Astrocyte of the cerebellum (primary cell): ENCODE results near the gene IGHMBP2.

ENCODE experiments used
- DNase-seq: peaks from one replicate; pipeline ENCODE4 v3.0.0-alpha.2; 2011; ENCODE audit warnings: low read depth
- H3K4me3 ChIP-seq: 2 replicates; pipeline ENCODE4 v1.5.1; 2011; ENCODE audit warnings: mild to moderate bottlenecking, low read depth, low read length, moderate library complexity
- in situ Hi-C: cut with HindIII; loops from 2 replicates; pipeline ENCODE4 v1.10.0; 2017; ENCODE audit warnings: low sequenced_read_pairs
- TF ChIP-seq, protein P1 (sequence below): IDR thresholded peaks from 2 replicates; pipeline ENCODE4 v1.5.1; 2012; ENCODE audit warnings: low read length, low read depth, moderate library complexity, mild to moderate bottlenecking; ENCODE audit errors: missing control alignments

Gene IGHMBP2

DNA sequence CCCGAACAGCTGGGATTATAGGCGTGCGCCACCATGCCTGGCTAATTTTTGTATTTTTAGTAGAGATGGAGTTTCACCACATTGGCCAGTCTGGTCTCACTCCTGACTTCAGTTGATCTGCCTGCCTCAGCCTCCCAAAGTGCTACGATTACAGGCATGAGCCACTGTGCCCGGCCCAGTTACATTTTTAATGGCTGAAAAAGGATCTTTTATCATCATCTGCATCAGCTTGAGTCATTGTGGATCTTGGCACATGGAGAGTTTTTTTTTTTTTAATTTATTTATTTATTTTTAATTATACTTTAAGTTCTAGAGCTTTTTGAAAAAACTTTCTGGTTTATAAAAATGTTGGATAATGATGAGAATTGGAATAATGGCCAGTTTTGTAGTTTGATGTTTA lies 8.6 kb downstream of the IGHMBP2 start:
- no peak overlapping the region for H3K4me3 ChIP-seq
- in situ Hi-C loops: loop anchor here (25.0 kb wide), 1 partner anchor 275 kb away; no protein-coding TSS in a partner anchor
- no peak for DNase-seq
- TF ChIP-seq, protein P1, sequence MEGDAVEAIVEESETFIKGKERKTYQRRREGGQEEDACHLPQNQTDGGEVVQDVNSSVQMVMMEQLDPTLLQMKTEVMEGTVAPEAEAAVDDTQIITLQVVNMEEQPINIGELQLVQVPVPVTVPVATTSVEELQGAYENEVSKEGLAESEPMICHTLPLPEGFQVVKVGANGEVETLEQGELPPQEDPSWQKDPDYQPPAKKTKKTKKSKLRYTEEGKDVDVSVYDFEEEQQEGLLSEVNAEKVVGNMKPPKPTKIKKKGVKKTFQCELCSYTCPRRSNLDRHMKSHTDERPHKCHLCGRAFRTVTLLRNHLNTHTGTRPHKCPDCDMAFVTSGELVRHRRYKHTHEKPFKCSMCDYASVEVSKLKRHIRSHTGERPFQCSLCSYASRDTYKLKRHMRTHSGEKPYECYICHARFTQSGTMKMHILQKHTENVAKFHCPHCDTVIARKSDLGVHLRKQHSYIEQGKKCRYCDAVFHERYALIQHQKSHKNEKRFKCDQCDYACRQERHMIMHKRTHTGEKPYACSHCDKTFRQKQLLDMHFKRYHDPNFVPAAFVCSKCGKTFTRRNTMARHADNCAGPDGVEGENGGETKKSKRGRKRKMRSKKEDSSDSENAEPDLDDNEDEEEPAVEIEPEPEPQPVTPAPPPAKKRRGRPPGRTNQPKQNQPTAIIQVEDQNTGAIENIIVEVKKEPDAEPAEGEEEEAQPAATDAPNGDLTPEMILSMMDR: no peak

DNA sequence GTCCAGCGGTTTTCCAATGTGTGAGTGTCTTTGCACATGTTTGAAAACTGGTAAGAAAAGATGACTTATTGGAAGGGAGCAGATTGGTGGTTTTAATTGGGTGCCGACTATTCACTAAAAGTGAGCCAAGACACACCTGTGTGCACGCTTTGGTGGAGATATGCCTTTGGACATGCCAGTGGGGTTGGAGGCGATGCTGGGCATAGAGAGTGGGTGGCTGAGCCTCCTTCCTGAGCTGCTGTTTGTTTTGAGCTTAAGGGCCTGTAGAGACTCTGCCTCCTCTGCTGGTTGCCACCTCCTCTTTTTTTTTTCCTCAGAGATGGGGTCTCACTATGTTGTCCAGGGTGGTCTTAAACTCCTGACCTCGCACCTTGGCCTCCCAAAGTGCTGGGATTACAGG lies 9.5 kb downstream of the IGHMBP2 start:
- DNase-seq: no peak
- no peak overlapping the region for H3K4me3 ChIP-seq
- TF ChIP-seq, protein P1: no peak
- in situ Hi-C loops: loop anchor here (25.0 kb wide), 1 partner anchor 276 kb away; no protein-coding TSS in a partner anchor

DNA sequence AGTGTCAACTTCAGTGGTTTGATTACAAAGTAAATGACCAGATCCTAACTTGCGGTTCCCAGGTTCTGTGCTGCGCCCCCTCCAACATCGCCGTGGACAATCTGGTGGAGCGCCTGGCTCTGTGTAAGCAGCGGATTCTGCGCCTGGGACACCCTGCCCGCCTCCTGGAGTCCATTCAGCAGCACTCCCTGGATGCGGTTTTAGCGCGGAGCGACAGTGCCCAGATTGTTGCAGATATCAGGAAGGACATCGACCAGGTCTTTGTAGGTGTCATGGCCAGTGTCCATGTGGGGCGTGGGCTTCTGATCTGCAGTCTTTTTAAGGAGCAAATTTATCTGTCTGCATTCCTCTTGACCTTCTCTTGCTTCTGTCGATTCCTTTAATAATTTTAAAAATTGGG lies 11.1 kb downstream of the IGHMBP2 start:
- TF ChIP-seq, protein P1: no peak
- no peak for DNase-seq
- no peak overlapping the region for H3K4me3 ChIP-seq
- in situ Hi-C loops: loop anchor here (25.0 kb wide), 1 partner anchor 277 kb away; no protein-coding TSS in a partner anchor

DNA sequence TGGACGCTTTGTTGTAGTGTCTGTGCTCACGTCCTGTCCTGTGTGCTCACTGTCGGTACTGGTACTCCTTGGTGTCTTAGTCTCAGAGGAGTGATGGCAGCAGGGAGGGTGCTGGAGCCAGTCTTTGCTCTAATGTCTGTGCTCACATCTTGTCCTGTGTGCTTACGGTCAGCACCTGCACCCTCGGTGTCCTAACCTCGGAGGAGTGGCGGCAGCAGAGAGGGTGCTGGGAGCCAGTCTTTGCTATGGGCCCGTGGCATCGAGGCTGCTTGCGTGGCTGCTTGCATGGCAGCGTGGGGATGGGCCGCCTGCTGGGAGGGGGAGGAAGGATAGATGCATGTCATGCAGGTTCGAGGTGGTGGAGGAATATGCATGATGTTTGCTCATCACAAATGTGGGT lies 12.7 kb downstream of the IGHMBP2 start:
- DNase-seq: no peak
- in situ Hi-C loops: loop anchor here (25.0 kb wide), 1 partner anchor 279 kb away; no protein-coding TSS in a partner anchor
- H3K4me3 ChIP-seq: no peak overlapping the region
- TF ChIP-seq, protein P1: no peak

DNA sequence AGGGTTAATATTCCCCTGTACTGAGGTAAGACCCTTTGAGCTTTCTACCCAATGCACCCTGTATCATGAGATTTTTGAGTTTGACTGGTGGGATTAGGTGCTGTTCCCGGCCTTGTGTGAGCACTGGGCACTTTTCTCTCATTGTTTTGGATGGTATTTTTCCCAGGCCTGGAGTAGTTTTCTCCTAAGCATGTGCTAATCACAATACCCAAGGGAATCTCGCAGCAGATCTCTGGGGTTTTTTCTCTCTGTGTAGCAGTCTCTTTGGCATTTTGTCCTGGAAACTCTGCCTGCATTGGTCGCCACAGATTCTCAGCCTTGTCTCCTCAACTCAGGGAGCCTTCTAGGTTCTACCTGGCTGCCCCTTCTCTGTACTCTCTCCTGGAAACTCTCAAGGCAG lies 19.9 kb downstream of the IGHMBP2 start:
- TF ChIP-seq, protein P1: no peak
- no peak for DNase-seq
- in situ Hi-C loops: loop anchor here (25.0 kb wide), 1 partner anchor 286 kb away; no protein-coding TSS in a partner anchor
- H3K4me3 ChIP-seq: no peak overlapping the region

DNA sequence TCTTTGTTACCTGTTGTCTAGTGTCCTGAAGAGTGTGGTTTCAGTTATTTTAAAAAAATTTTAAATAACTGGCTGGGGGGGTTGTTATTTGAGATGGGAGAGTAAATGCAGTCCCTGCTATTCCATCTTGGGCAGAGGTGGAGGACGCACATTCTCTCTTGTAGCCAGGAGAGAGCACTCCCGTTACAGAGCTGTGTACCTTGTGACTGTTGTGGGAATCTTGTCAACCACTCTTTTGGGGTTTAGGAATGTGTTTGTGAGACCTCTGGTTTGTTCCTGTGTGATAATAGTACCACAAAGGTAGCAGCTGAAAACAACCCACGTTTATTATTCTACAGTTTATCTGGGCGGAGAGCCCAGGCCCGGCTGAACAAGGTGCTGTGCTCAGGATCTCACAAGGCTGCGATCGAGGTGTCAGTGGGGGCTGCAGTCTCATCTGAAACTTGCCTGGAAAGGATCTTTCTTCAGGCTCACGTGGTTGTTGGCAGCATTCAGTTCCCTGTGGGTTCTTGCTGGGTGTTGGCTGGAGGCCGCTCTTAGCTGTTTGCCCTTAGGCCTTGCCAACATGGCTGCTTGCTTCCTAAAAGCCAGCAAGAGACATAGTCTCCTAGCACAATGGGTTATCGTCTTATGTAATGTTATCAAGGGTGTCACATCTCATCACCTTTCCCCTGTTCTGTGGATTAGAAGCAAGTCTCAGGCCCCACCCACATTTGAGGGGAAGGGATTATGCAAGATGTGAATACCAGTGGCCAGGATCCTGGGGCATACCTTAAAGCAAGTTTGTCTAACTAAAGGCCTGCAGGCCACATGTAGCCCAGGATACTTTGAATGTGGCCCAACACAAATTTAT lies 20.6 kb downstream of the IGHMBP2 start:
- no peak for DNase-seq
- H3K4me3 ChIP-seq: no peak overlapping the region
- in situ Hi-C loops: loop anchor here (25.0 kb wide), 1 partner anchor 287 kb away; no protein-coding TSS in a partner anchor
- TF ChIP-seq, protein P1: peak; percentile 9
